ENCODE data around the gene DEAF1. TPM values are rescaled to one million over a fixed set of nuclear protein-coding genes. Genes with fewer than 3 reads are reported as not detected.
"Not testable (repeated sequence)": the region's sequence is repeated elsewhere in the genome, so short reads cannot be mapped to it uniquely, and the experiment has no call there.

Gene DEAF1
- total and polyA plus RNA-seq, 8 donors: 12.3 to 111 (median 37.0) TPM

DNA sequence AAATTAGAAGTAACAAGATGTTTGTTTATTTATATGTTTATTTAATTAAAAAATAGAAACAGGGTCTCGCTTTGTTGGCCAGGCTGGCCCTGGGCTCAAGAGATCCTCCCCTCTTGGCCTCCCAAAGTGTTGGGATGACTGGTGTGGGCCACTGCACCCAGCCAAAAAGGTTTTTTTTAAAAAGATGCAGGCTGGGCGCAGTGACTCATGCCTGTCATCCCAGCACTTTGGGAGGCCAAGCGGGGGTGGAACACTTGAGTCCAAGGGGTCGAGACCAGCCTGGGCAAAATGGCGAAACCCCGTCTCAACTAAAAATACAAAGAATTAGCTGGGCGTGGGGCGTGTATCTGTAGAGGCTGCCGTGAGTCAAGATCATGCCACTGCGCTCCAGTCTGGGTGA lies 44.5 kb downstream of the DEAF1 start:
- Histone ChIP-seq H3K27ac (no peak overlapping the region), H3K36me3 (peaks cover 13 to 57% (median 40%) of the 10 kb centered on the region in 4 donors), H3K4me1 (peaks cover 5 to 10% (median 7%) of the 10 kb centered on the region in 4 donors), H3K27me3 (no peaks in the 10 kb centered on the region), H3K9me3 (no peaks in the 10 kb centered on the region), H3K4me3 (no peak overlapping the region)
- TF ChIP-seq POLR2A (IDR thresholded peaks at IDR 0.05): no peak
- no peak for TF ChIP-seq EP300 (IDR thresholded peaks at IDR 0.05)
- TF ChIP-seq, protein P1, sequence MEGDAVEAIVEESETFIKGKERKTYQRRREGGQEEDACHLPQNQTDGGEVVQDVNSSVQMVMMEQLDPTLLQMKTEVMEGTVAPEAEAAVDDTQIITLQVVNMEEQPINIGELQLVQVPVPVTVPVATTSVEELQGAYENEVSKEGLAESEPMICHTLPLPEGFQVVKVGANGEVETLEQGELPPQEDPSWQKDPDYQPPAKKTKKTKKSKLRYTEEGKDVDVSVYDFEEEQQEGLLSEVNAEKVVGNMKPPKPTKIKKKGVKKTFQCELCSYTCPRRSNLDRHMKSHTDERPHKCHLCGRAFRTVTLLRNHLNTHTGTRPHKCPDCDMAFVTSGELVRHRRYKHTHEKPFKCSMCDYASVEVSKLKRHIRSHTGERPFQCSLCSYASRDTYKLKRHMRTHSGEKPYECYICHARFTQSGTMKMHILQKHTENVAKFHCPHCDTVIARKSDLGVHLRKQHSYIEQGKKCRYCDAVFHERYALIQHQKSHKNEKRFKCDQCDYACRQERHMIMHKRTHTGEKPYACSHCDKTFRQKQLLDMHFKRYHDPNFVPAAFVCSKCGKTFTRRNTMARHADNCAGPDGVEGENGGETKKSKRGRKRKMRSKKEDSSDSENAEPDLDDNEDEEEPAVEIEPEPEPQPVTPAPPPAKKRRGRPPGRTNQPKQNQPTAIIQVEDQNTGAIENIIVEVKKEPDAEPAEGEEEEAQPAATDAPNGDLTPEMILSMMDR (IDR thresholded peaks at IDR 0.05): no peak
- no peak for DNase-seq
- intact Hi-C loops (cut with DNase I; ENCODE audit: low total_unique reads): no loop called here
- 88 to 97% (median 93%) methylated on average over 10 of the region's 10 CpGs for WGBS, 5 donors

DNA sequence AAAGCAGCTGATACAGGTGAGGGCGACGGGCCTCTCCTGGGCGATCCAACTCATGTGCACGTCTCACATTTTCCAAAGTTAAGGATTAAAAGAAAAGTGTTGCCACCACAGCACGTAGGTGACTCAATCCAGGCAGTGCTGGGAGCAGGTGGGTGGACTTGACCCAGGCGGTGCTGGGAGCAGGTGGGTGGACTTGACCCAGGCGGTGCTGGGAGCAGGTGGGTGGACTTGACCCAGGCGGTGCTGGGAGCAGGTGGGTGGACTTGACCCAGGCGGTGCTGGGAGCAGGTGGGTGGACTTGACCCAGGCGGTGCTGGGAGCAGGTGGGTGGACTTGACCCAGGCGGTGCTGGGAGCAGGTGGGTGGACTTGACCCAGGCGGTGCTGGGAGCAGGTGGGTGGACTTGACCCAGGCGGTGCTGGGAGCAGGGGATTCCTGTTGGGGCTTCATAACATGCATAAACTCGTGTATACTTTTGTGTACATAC lies 47.3 kb downstream of the DEAF1 start:
- 65 to 76% (median 72%) methylated on average over 9 to 10 of the region's 14 CpGs for WGBS, 5 donors
- H3K4me3 ChIP-seq; H3K9me3 ChIP-seq; H3K27me3 ChIP-seq; H3K27ac ChIP-seq; DNase-seq; intact Hi-C loops (cut with DNase I; ENCODE audit: low total_unique reads); H3K4me1 ChIP-seq: not testable (repeated sequence)
- H3K36me3 ChIP-seq: peaks cover 14 to 60% (median 40%) of the 10 kb centered on the region in 4 donors

DNA sequence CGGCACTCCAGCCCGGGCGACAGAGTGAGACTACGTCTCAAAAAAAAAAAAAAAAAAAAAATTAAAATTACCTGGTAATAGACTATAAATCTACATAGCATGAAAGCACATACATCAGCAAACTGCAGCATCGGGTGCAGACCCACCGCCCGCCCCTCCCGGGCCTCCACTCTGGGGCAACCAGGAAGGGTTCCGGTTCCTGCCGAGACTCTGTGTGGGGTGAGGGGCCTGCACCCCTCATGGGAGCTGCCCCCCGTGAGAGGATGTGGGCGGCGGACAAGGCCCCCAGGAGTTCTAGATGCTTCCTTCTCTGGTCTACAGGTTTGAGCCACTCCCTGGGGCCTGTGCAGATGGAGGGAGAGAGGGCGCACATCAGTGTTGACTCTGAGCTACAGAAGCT lies 48.8 kb downstream of the DEAF1 start:
- no peak overlapping the region for H3K27ac ChIP-seq
- no peaks in the 10 kb centered on the region for H3K4me1 ChIP-seq
- 87 to 92% (median 91%) methylated on average over 14 of the region's 14 CpGs for WGBS, 5 donors
- no peaks in the 10 kb centered on the region for H3K27me3 ChIP-seq
- DNase-seq: no peak
- no peaks in the 10 kb centered on the region for H3K9me3 ChIP-seq
- TF ChIP-seq POLR2A (IDR thresholded peaks at IDR 0.05): no peak
- TF ChIP-seq, protein P1 (IDR thresholded peaks at IDR 0.05): no peak
- no peak for TF ChIP-seq EP300 (IDR thresholded peaks at IDR 0.05)
- intact Hi-C loops (cut with DNase I; ENCODE audit: low total_unique reads): no loop called here
- H3K36me3 ChIP-seq: peaks cover 14 to 67% (median 44%) of the 10 kb centered on the region in 4 donors
- no peak overlapping the region for H3K4me3 ChIP-seq

DNA sequence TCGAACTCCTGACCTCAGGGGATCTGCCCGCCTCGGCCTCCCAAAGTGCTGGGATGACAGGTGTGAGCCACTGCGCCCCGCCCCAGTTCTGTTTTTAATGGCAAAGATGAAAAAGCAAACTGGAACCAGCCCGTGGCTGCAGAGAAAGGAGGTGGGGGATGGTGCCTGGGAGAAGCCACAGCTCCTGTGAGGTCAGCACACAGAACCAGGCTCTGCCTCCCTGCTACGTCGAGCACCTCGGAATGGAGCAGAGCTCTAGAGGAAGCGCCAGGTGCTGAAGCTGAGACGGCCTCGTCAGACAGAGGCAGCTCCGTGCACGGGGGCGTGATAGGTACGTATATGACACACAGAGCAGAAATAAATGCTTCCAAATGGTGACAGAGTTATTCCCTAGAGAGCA lies 49.5 kb downstream of the DEAF1 start:
- TF ChIP-seq EP300 (IDR thresholded peaks at IDR 0.05): no peak
- no peak for TF ChIP-seq POLR2AphosphoS5 (IDR thresholded peaks at IDR 0.05)
- TF ChIP-seq, protein P1 (IDR thresholded peaks at IDR 0.05): no peak
- TF ChIP-seq POLR2A (IDR thresholded peaks at IDR 0.05): no peak
- intact Hi-C loops (cut with DNase I; ENCODE audit: low total_unique reads): no loop called here
- DNase-seq: no peak
- H3K4me1 ChIP-seq: no peaks in the 10 kb centered on the region
- peaks cover 0 to 7% (median 0%) of the 10 kb centered on the region in 3 donors for H3K27me3 ChIP-seq
- WGBS, 5 donors: 83 to 90% (median 87%) methylated on average over 12 to 16 of the region's 16 CpGs
- no peaks in the 10 kb centered on the region for H3K9me3 ChIP-seq
- no peak overlapping the region for H3K27ac ChIP-seq
- no peak overlapping the region for H3K4me3 ChIP-seq
- peaks cover 14 to 65% (median 43%) of the 10 kb centered on the region in 4 donors for H3K36me3 ChIP-seq

DNA sequence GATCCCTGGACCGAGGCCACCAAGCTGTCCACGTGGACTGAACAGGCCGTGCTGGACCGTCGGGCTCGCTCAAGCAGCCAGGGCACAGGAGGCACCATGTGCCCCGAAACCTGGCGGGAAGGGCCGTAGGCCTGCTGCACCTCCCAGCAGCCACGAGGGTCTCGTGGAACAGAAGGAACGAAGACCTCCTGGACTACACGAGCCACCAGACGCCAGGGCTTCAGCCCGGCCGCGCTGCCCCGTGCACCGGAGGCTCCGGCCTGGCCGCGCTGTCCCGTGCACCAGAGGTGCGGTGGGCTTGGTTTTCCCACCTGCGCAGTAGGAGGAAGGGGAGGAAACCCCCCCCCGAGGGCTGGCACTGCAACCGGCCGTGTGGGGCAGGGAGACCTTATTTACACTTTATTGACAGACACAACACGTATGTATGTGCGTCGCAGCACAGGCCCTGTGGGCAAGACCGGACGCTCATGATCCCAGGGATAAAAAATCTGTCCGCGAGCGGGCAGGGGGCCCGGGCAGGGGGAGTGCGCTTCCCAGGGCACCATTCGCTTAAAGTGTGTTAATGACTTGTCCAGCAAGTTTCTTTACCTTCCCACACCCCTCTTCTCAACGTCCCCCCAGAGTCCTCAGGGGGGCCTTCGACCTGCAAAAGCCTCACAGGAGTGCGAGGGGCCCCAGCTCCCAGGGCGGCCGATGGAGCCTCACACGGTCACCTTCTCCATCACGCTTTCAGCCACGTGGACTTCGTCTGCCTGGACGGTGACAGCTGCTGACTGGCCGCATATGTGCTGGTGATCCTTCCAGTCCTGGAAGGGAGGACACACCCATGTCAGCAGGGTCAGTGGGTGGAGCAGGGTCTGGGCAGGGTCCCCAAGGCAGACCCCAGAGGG lies 50.9 kb downstream of the DEAF1 start:
- H3K27ac ChIP-seq: no peak overlapping the region
- no peaks in the 10 kb centered on the region for H3K9me3 ChIP-seq
- no peak for DNase-seq
- TF ChIP-seq POLR2A (IDR thresholded peaks at IDR 0.05) (no peak), POLR2AphosphoS5 (IDR thresholded peaks at IDR 0.05) (no peak), EP300 (IDR thresholded peaks at IDR 0.05) (no peak)
- TF ChIP-seq, protein P1 (IDR thresholded peaks at IDR 0.05): no peak
- H3K36me3 ChIP-seq: peaks cover 10 to 56% (median 38%) of the 10 kb centered on the region in 4 donors
- H3K4me3 ChIP-seq: no peak overlapping the region
- peaks cover 0 to 21% (median 12%) of the 10 kb centered on the region in 3 donors for H3K27me3 ChIP-seq
- 85 to 91% (median 88%) methylated on average over 41 to 50 of the region's 50 CpGs for whole genome bisulfite sequencing, 5 donors
- H3K4me1 ChIP-seq: peaks cover 0 to 14% (median 8%) of the 10 kb centered on the region in 4 donors
- intact Hi-C loops (cut with DNase I; ENCODE audit: low total_unique reads): no loop called here
